Measurements from ENCODE around the gene DDX5.

The DDX5 gene

GRCh38 chr17:64491994-64492393, 14.1 kb downstream of the DDX5 start:
- no peak for ATAC-seq
- TF ChIP-seq ZNF70 (CRISPR knock-in tag; IDR thresholded peaks at IDR 0.05) (no peak), CSRNP3 (CRISPR knock-in tag; IDR thresholded peaks at IDR 0.05) (no peak), OSR1 (CRISPR knock-in tag; IDR thresholded peaks at IDR 0.05) (no peak), GLIS3 (CRISPR knock-in tag; IDR thresholded peaks at IDR 0.05) (no peak), ISL1 (CRISPR knock-in tag; IDR thresholded peaks at IDR 0.05) (no peak), TCF4 (CRISPR knock-in tag; IDR thresholded peaks at IDR 0.05; ENCODE audit: borderline replicate concordance) (no peak), SNAI2 (CRISPR knock-in tag; IDR thresholded peaks at IDR 0.05) (no peak), CREB5 (CRISPR knock-in tag; IDR thresholded peaks at IDR 0.05; ENCODE audit: low read depth) (no peak), ARNTL (CRISPR knock-in tag; IDR thresholded peaks at IDR 0.05; ENCODE audit: borderline replicate concordance, low read depth) (no peak), TOX (CRISPR knock-in tag; IDR thresholded peaks at IDR 0.05; ENCODE audit: borderline replicate concordance) (no peak), ZNF8 (CRISPR knock-in tag; IDR thresholded peaks at IDR 0.05) (no peak), ZNF565 (CRISPR knock-in tag; conservative IDR thresholded peaks at IDR 0.05; ENCODE audit: low read depth) (no peak), ZFP3 (CRISPR knock-in tag; IDR thresholded peaks at IDR 0.05) (no peak)
- TF ChIP-seq, protein P1, sequence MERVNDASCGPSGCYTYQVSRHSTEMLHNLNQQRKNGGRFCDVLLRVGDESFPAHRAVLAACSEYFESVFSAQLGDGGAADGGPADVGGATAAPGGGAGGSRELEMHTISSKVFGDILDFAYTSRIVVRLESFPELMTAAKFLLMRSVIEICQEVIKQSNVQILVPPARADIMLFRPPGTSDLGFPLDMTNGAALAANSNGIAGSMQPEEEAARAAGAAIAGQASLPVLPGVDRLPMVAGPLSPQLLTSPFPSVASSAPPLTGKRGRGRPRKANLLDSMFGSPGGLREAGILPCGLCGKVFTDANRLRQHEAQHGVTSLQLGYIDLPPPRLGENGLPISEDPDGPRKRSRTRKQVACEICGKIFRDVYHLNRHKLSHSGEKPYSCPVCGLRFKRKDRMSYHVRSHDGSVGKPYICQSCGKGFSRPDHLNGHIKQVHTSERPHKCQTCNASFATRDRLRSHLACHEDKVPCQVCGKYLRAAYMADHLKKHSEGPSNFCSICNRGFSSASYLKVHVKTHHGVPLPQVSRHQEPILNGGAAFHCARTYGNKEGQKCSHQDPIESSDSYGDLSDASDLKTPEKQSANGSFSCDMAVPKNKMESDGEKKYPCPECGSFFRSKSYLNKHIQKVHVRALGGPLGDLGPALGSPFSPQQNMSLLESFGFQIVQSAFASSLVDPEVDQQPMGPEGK (CRISPR knock-in tag; IDR thresholded peaks at IDR 0.05; ENCODE audit: borderline replicate concordance): no peak

DNA sequence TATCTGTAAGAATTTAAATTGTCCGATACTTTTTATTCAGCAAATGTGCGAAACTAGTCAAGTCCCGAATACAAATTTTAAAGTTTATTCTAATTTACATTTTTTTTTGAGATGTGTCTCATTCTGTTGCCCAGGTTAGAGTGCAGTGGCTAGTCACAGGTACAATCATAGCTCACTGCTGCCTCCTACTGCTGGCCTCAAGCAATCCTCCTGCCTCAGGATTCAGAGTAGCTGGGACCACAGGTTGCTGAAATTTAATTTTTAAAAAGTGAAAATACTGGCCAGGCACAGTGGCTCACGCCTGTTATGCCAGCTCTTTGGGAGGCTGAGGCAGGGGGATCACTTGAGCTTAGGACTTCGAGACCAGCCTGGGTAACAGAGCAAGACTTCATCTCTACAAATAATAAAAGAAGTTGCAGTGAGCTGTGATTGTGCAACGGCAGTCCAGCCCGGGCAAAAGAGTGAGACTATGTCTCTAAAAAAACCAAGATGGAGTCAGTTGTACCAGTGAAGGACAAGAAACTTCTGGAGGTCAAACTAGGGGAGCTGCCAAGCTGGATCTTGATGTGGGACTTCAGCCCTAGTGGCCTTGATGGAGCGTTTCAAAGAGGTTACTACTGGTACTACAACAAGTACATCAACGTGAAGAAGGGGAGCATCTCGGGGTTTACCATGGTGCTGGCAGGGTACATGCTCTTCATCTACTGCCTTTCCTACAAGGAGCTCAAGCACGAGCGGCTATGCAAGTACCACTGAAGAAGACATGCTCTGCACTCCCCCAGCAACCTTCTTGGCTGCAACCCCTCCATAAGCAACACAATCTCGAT, 14.8 kb downstream of the DDX5 start:
- ATAC-seq: peak; percentile 61
- TF ChIP-seq POU6F1 (CRISPR knock-in tag; IDR thresholded peaks at IDR 0.05; ENCODE audit: borderline replicate concordance, low read depth): no peak
- no peak for TF ChIP-seq ZFP30 (CRISPR knock-in tag; IDR thresholded peaks at IDR 0.05)
- no peak for TF ChIP-seq PPARA (CRISPR knock-in tag; IDR thresholded peaks at IDR 0.05; ENCODE audit: borderline replicate concordance)
- no peak for TF ChIP-seq GLIS3 (CRISPR knock-in tag; IDR thresholded peaks at IDR 0.05)
- no peak for TF ChIP-seq ISL1 (CRISPR knock-in tag; IDR thresholded peaks at IDR 0.05)
- no peak for TF ChIP-seq BACH2 (CRISPR knock-in tag; IDR thresholded peaks at IDR 0.05; ENCODE audit: borderline replicate concordance)
- TF ChIP-seq CSRNP3 (CRISPR knock-in tag; IDR thresholded peaks at IDR 0.05): no peak
- no peak for TF ChIP-seq CSDC2 (CRISPR knock-in tag; IDR thresholded peaks at IDR 0.05)
- no peak for TF ChIP-seq ZC3H10 (CRISPR knock-in tag; IDR thresholded peaks at IDR 0.05)
- TF ChIP-seq CREB5 (CRISPR knock-in tag; IDR thresholded peaks at IDR 0.05; ENCODE audit: low read depth): no peak
- TF ChIP-seq ZNF565 (CRISPR knock-in tag; conservative IDR thresholded peaks at IDR 0.05; ENCODE audit: low read depth): no peak
- no peak for TF ChIP-seq RARB (CRISPR knock-in tag; IDR thresholded peaks at IDR 0.05)
- TF ChIP-seq ZNF8 (CRISPR knock-in tag; IDR thresholded peaks at IDR 0.05): no peak
- no peak for TF ChIP-seq TCF4 (CRISPR knock-in tag; IDR thresholded peaks at IDR 0.05; ENCODE audit: borderline replicate concordance)
